K562 (cell line): ENCODE data around the gene DLGAP1. TPM values are rescaled to one million over a fixed set of nuclear protein-coding genes. Genes with fewer than 3 reads are reported as not detected.

Experiments used
- ATAC-seq: fragments of 200-7000 bp; cut with Tn5 transposase; 3 replicates; pipeline ENCODE4 v1.9.1; 2020; ENCODE audit warnings: moderate library complexity
- BruUV-seq: library from RNA; stranded (reverse); fragments of 400-500 nt; replicated peaks from 2 replicates; lab custom pipeline; 2021; lab: Mats Ljungman, UMichigan
- CTCF ChIA-PET: fragments of 300-600 bp; formaldehyde crosslinking; extraction: SDS; loops from one replicate; lab custom pipeline; 2021; ENCODE audit warnings: low intra/inter-chr PET ratio; lab: Yijun Ruan, JAX
- POLR2A ChIA-PET: fragments of 300-600, 350-650 bp; sonication (Branson Sonifier 250); formaldehyde crosslinking; extraction: SDS; loops from one replicate; lab custom pipeline; 2021; ENCODE audit warnings: antibody characterized with exemption, inconsistent platforms; lab: Yijun Ruan, JAX
- DNase-seq, 4 experiments: peaks; one replicate each; pipeline versions ENCODE4 v3.0.0 to v3.0.0-alpha.2; 2011 to 2018; ENCODE audit warnings: low spot score in 3 of 4, mixed read lengths in 3 of 4; ENCODE audit errors: extremely low read depth in 1 of 4
- FAIRE-seq: peaks from 2 replicates; lab custom pipeline; 2011; peaks lifted over from hg19 to GRCh38; lab: Jason Lieb, UNC
- H2AFZ ChIP-seq: 2 replicates; pipeline ENCODE4 v1.6.0; 2011; ENCODE audit warnings: low read depth, low read length, control low read depth, inconsistent platforms
- H3K27ac ChIP-seq: fragments of 200-600 bp; 3 replicates; pipeline ENCODE4 v1.8.0; 2011; ENCODE audit warnings: low read depth, mild to moderate bottlenecking, control low read depth, inconsistent platforms, low read length, moderate library complexity, mixed read lengths; ENCODE audit errors: extremely low read depth
- H3K27me3 ChIP-seq, 2 experiments: fragments of 300-600 bp in 1 of 2; 2 replicates in 1 of 2; 3 replicates in 1 of 2; pipeline versions ENCODE4 v1.6.0 to v1.8.0; 2011; ENCODE audit warnings: inconsistent platforms in 2 of 2, low read length in 2 of 2, mild to moderate bottlenecking in 1 of 2, mixed read lengths in 1 of 2, moderate library complexity in 1 of 2; ENCODE audit not compliant: control insufficient read depth in 2 of 2, insufficient read depth in 2 of 2
- H3K36me3 ChIP-seq: fragments of 300-600 bp; 3 replicates; pipeline ENCODE4 v1.8.0; 2011; ENCODE audit warnings: mild to moderate bottlenecking, low read length, inconsistent platforms; ENCODE audit not compliant: control insufficient read depth, insufficient read depth
- H3K4me1 ChIP-seq, 2 experiments: fragments of 200-600 bp in 1 of 2; replicated peaks in 1 of 2; 2 replicates in 1 of 2; 3 replicates in 1 of 2; pipeline versions ENCODE4 v1.5.1 to v1.8.0; 2011; ENCODE audit warnings: inconsistent platforms in 2 of 2, low read length in 2 of 2, mild to moderate bottlenecking in 1 of 2, mixed read lengths in 1 of 2, moderate library complexity in 1 of 2; ENCODE audit not compliant: control insufficient read depth in 2 of 2, insufficient read depth in 2 of 2
- H3K4me2 ChIP-seq: 2 replicates; pipeline ENCODE4 v1.6.1; 2011; ENCODE audit warnings: low read length, control low read depth, inconsistent platforms, mixed read lengths; ENCODE audit not compliant: insufficient read depth
- H3K4me3 ChIP-seq: fragments of 200-600 bp; sonication (generic), shearing (Covaris generic); 2 replicates; pipeline ENCODE4 v1.5.1; 2016; ENCODE audit warnings: control low read depth, inconsistent platforms
- H3K79me2 ChIP-seq: fragments of 200-600 bp; 3 replicates; pipeline ENCODE4 v1.8.0; 2011; ENCODE audit warnings: low read length, inconsistent platforms; ENCODE audit not compliant: control insufficient read depth, insufficient read depth
- H3K9ac ChIP-seq, 2 experiments: 2 replicates each; pipeline versions ENCODE4 v1.6.0 to v1.6.1; 2011; ENCODE audit warnings: low read depth in 2 of 2, low read length in 2 of 2, control low read depth in 1 of 2, inconsistent platforms in 1 of 2, mild to moderate bottlenecking in 1 of 2, mixed read lengths in 1 of 2; ENCODE audit not compliant: insufficient read depth in 1 of 2
- H3K9me1 ChIP-seq: one replicate; pipeline ENCODE4 v1.6.0; 2011; ENCODE audit warnings: inconsistent platforms, mild to moderate bottlenecking, low read length, moderate library complexity; ENCODE audit not compliant: control insufficient read depth, insufficient read depth
- H3K9me3 ChIP-seq: replicated peaks from 2 replicates; pipeline ENCODE4 v1.5.1; 2011; ENCODE audit warnings: low read depth, low read length, inconsistent platforms; ENCODE audit not compliant: control insufficient read depth, insufficient read depth
- H4K20me1 ChIP-seq: replicated peaks from 2 replicates; pipeline ENCODE4 v1.6.1; 2011; ENCODE audit warnings: low read length, inconsistent platforms, mixed read lengths; ENCODE audit not compliant: control insufficient read depth, insufficient read depth
- ATF2 ChIP-seq: sonication (generic); formaldehyde crosslinking; IDR thresholded peaks from 2 replicates; pipeline ENCODE4 v1.8.1; 2022; ENCODE audit warnings: missing genetic modification reagents
- CBFB ChIP-seq: sonication (generic); formaldehyde crosslinking; IDR thresholded peaks from 2 replicates; pipeline ENCODE4 v1.4.0; 2020; ENCODE audit warnings: mild to moderate bottlenecking, missing genetic modification reagents
- CREBBP ChIP-seq: IDR thresholded peaks from one replicate; pipeline ENCODE4 v1.6.1; 2012; ENCODE audit warnings: low read depth, mild to moderate bottlenecking, control low read depth, inconsistent platforms, low read length
- HMG20A ChIP-seq: fragments of 450-650 bp; formaldehyde crosslinking; conservative IDR thresholded peaks from 2 replicates; pipeline ENCODE4 v1.4.0; 2020; ENCODE audit warnings: mild to moderate bottlenecking, mixed read lengths
- HNRNPUL1 ChIP-seq: fragments of 200-400 bp; formaldehyde crosslinking; IDR thresholded peaks from 2 replicates; pipeline ENCODE4 v1.6.1; 2017; ENCODE audit warnings: low read length
- LEF1 ChIP-seq: fragments of 450-650 bp; IDR thresholded peaks from 2 replicates; pipeline ENCODE4 v1.6.1; 2016; ENCODE audit warnings: mild to moderate bottlenecking
- NFE2 ChIP-seq: IDR thresholded peaks from 2 replicates; pipeline ENCODE4 v1.6.1; 2014; ENCODE audit warnings: antibody characterized with exemption, low read depth
- YBX1 ChIP-seq: fragments of 450-650 bp; IDR thresholded peaks from 2 replicates; pipeline ENCODE4 v1.7.1; 2016; ENCODE audit warnings: mild to moderate bottlenecking
- ZBTB26 ChIP-seq: fragments of 450-650 bp; formaldehyde crosslinking; IDR thresholded peaks from 2 replicates; pipeline ENCODE4 v1.4.0; 2022; ENCODE audit warnings: missing genetic modification characterization
- ZNF134 ChIP-seq: fragments of 250-450 bp; sonication (Bioruptor Pico); conservative IDR thresholded peaks from 2 replicates; pipeline ENCODE4 v1.4.0; 2020
- ZNF282 ChIP-seq: sonication (generic); formaldehyde crosslinking; IDR thresholded peaks from 2 replicates; pipeline ENCODE4 v1.8.1; 2023; ENCODE audit warnings: missing genetic modification reagents
- ZNF586 ChIP-seq: fragments of 450-650 bp; formaldehyde crosslinking; conservative IDR thresholded peaks from 2 replicates; pipeline ENCODE4 v1.4.0; 2020; ENCODE audit warnings: mild to moderate bottlenecking, moderate library complexity
- ZNF695 ChIP-seq: fragments of 450-650 bp; formaldehyde crosslinking; IDR thresholded peaks from 2 replicates; pipeline ENCODE4 v1.4.0; 2020; ENCODE audit warnings: mild to moderate bottlenecking, moderate library complexity
- WGBS: fragments of 100-300 bp; shearing (Covaris generic); methylation state at CpG from one replicate; pipeline ENCODE4 v1.1.6; 2016; ENCODE audit warnings: low coverage, mixed read lengths; ENCODE audit not compliant: insufficient coverage; ENCODE audit errors: missing lambda C conversion rate; 5-methylcytosine and 5-hydroxymethylcytosine counted together
- in situ Hi-C: fragments of 300-500 bp; cut with MboI; formaldehyde crosslinking; loops from 4 replicates; pipeline ENCODE4 v1.15.0; 2018; ENCODE audit warnings: inconsistent platforms, mixed read lengths
- intact Hi-C: fragments of 100-400 bp; cut with micrococcal nuclease; formaldehyde crosslinking; loops from 2 replicates; pipeline ENCODE4 v1.14.2; 2022
- polyA plus RNA-seq, 8 experiments: library from polyadenylated mRNA; depleted of rRNA in 4 of 8; stranded (reverse) in 5 of 8; unstranded in 3 of 8; fragments of >200 nt; fragmentation: Nextera tagmentation in 2 of 8; fragmentation: Illumina TruSeq in 1 of 8; extraction: Ambion mirVana in 2 of 8; extraction: Trizol in 1 of 8; gene quantifications; 2 replicates each; pipeline versions ENCODE4 v1.2.1 to v1.2.3, GENCODE V29; 2011 to 2014; ENCODE audit warnings: inconsistent platforms in 1 of 8, missing spikeins in 1 of 8
- total RNA-seq, 7 experiments: library from RNA; depleted of rRNA in 6 of 7; stranded (reverse); fragments of >200 nt in 6 of 7; fragmentation: Illumina TruSeq in 2 of 7; extraction: Trizol in 2 of 7; gene quantifications; 2 replicates each; pipeline versions ENCODE4 v1.2.1 to v1.2.3, GENCODE V29; 2011 to 2021; ENCODE audit warnings: low replicate concordance in 1 of 7
- TF ChIP-seq, protein P1 (sequence below), 2 experiments: IDR thresholded peaks; 2 replicates each; pipeline ENCODE4 v1.6.1; 2012; ENCODE audit warnings: improper control_type of control experiment in 2 of 2, low read depth in 2 of 2, low read length in 2 of 2, borderline replicate concordance in 1 of 2
- TF ChIP-seq, protein P2 (sequence below): sonication (generic); formaldehyde crosslinking; IDR thresholded peaks from 2 replicates; pipeline ENCODE4 v1.8.1; 2023; ENCODE audit warnings: mild to moderate bottlenecking, missing genetic modification reagents

The DLGAP1 gene
- total and polyA plus RNA-seq, 9 of the 15 experiments (the other 6 are each of a cell fraction or from before 2014, with no cell fraction given) = 0.04 to 0.22 (median 0.08) TPM

DNA sequence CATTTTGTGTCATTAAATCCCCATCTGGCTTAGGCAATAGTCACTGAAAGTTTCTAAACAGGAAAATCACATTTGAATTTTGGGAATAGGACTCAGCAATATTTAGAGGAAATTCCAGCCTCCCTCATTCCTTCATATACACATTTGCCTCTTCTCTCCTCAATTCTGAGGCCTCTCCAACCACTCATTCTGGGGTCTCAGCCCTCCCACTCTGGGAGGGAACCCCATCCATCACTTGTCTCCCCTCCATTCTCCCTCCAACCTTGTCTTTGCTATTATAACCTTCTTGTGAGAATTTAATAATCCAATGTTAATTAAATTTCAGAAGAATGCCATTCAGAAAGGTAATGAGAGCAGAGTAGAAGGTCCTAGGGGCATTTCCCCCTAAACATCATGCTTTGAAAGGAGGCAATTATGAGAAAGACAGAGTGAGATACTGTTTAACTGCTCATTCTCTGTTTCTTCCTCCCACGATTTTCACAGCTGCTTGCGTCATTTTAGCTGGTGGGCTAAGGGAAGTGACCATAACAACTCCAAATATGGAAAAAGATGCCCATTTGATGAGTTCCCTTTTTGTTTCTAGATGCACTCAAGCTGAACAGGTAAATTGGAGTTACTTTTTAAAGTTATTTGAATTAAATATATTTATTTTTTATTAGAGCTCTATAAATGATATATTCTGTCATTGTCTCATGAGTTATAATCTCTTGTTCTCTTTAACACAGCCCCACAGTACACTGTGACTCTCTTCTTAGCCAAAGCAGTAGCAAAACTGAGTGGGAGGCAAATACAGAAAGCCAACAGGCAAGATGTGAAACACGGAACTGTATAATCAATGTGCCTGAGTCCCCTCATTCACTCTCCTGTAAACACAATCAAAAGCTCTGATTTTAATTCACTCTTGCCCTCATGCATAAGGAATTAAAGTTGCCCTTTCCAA, 135.1 kb downstream of the DLGAP1 start:
- BruUV-seq = no TSS peak
- H3K27me3 ChIP-seq = no peaks in the 10 kb centered on the region
- in situ Hi-C loops (no loop called here), intact Hi-C loops (no loop called here)
- H2AFZ ChIP-seq = no peak overlapping the region
- no peaks in the 10 kb centered on the region for H3K4me1 ChIP-seq
- no peaks in the 10 kb centered on the region for H3K36me3 ChIP-seq
- CTCF ChIA-PET = no interaction called here
- no peak overlapping the region for H3K4me2 ChIP-seq
- H3K27ac ChIP-seq = no peak overlapping the region
- no peak overlapping the region for H3K4me3 ChIP-seq
- WGBS = 0% methylated on average over 3 of the region's 3 CpGs
- H3K79me2 ChIP-seq = no peaks in the 10 kb centered on the region
- FAIRE-seq (no peak), ATAC-seq (no peak), DNase-seq (no peak)
- TF ChIP-seq HNRNPUL1 (no peak), CREBBP (no peak), ZNF695 (CRISPR knock-in tag) (no peak), ZNF586 (no peak), ZNF282 (CRISPR knock-in tag) (no peak), CBFB (CRISPR knock-in tag) (no peak), LEF1 (no peak), NFE2 (no peak), ZNF134 (CRISPR knock-in tag) (no peak), ZBTB26 (CRISPR knock-in tag) (no peak), HMG20A (CRISPR knock-in tag) (no peak), ATF2 (CRISPR knock-in tag) (no peak), YBX1 (no peak)
- TF ChIP-seq, protein P1, sequence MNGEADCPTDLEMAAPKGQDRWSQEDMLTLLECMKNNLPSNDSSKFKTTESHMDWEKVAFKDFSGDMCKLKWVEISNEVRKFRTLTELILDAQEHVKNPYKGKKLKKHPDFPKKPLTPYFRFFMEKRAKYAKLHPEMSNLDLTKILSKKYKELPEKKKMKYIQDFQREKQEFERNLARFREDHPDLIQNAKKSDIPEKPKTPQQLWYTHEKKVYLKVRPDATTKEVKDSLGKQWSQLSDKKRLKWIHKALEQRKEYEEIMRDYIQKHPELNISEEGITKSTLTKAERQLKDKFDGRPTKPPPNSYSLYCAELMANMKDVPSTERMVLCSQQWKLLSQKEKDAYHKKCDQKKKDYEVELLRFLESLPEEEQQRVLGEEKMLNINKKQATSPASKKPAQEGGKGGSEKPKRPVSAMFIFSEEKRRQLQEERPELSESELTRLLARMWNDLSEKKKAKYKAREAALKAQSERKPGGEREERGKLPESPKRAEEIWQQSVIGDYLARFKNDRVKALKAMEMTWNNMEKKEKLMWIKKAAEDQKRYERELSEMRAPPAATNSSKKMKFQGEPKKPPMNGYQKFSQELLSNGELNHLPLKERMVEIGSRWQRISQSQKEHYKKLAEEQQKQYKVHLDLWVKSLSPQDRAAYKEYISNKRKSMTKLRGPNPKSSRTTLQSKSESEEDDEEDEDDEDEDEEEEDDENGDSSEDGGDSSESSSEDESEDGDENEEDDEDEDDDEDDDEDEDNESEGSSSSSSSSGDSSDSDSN (IDR thresholded peaks at IDR 0.05; ENCODE audit: borderline replicate concordance in 1 of 2, low read depth in 2 of 2, low read length in 2 of 2) = no peak
- TF ChIP-seq, protein P2, sequence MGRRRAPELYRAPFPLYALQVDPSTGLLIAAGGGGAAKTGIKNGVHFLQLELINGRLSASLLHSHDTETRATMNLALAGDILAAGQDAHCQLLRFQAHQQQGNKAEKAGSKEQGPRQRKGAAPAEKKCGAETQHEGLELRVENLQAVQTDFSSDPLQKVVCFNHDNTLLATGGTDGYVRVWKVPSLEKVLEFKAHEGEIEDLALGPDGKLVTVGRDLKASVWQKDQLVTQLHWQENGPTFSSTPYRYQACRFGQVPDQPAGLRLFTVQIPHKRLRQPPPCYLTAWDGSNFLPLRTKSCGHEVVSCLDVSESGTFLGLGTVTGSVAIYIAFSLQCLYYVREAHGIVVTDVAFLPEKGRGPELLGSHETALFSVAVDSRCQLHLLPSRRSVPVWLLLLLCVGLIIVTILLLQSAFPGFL (CRISPR knock-in tag) = no peak
- no peaks in the 10 kb centered on the region for H4K20me1 ChIP-seq
- H3K9me1 ChIP-seq = no peaks in the 10 kb centered on the region
- POLR2A ChIA-PET = no interaction called here
- no peak overlapping the region for H3K9ac ChIP-seq
- H3K9me3 ChIP-seq = no peaks in the 10 kb centered on the region
